Activated CD4-positive, alpha-beta memory T cell treated with anti-CD3 and anti-CD28 coated beads for 36 hours (primary cell): ENCODE results near the gene PAFAH1B2. TPM values are rescaled to one million over a fixed set of nuclear protein-coding genes. Genes with fewer than 3 reads are reported as not detected.
"Not testable (repeated sequence)": the region's sequence is repeated elsewhere in the genome, so short reads cannot be mapped to it uniquely, and the experiment has no call there.

Source experiments
- CTCF ChIA-PET: fragments of 350-600 bp; sonication (Branson Sonifier 250); formaldehyde crosslinking; loops from one replicate; lab custom pipeline; 2021; ENCODE audit warnings: antibody characterized with exemption, inconsistent platforms; lab: Charles Lee
- POLR2A ChIA-PET: fragments of 350-600 bp; sonication (Branson Sonifier 250); formaldehyde crosslinking; loops from one replicate; lab custom pipeline; 2021; ENCODE audit warnings: antibody characterized with exemption; lab: Charles Lee
- DNase-seq: peaks from one replicate; pipeline ENCODE4 v3.0.0-alpha.2; 2020
- H3K27ac Mint-ChIP-seq: one replicate; pipeline ENCODE4 v1.8.0; 2021; ENCODE audit warnings: mixed read lengths
- H3K27me3 Mint-ChIP-seq: one replicate; pipeline ENCODE4 v1.8.0; 2021; ENCODE audit warnings: mixed read lengths
- H3K36me3 Mint-ChIP-seq: one replicate; pipeline ENCODE4 v1.8.0; 2021; ENCODE audit warnings: mixed read lengths
- H3K4me1 Mint-ChIP-seq: one replicate; pipeline ENCODE4 v1.8.0; 2021; ENCODE audit warnings: low read depth, mixed read lengths
- H3K4me3 Mint-ChIP-seq: one replicate; pipeline ENCODE4 v1.8.0; 2021; ENCODE audit warnings: mild to moderate bottlenecking, mixed read lengths
- H3K9me3 Mint-ChIP-seq: one replicate; pipeline ENCODE4 v1.8.0; 2021; ENCODE audit warnings: mixed read lengths
- intact Hi-C: fragments of 100-400 bp; cut with micrococcal nuclease; formaldehyde crosslinking; loops from one replicate; pipeline ENCODE4 v1.15.1; 2023
- total RNA-seq, 2 experiments: library from RNA; stranded (reverse); gene quantifications; one replicate each; pipeline ENCODE4 v1.2.3, GENCODE V29; 2021

Gene PAFAH1B2
- total RNA-seq, 2 experiments from 2014 or later, result 61.3 to 61.5 TPM

- Mint-ChIP-seq H3K9me3 (no peaks in the 10 kb centered on the region), H3K27ac (no peak overlapping the region), H3K4me3 (no peak overlapping the region), H3K36me3 (no peaks in the 10 kb centered on the region), H3K27me3 (no peaks in the 10 kb centered on the region), H3K4me1 (peaks cover 24% of the 10 kb centered on the region)
- intact Hi-C loops, result no loop called here
- no peak for DNase-seq
- CTCF ChIA-PET, result interaction anchor here (1.4 to 11.0 kb wide), 4 partner anchors 114 to 310 kb away, joined by 3 to 147 read pairs (median 14); partner anchors contain the start of genes APOA5 and ZPR1
- POLR2A ChIA-PET, result interaction anchor here (0.5 kb wide), 1 partner anchor 22 kb away, joined by 4 read pairs; no protein-coding TSS in a partner anchor
These were observed 43.5 kb upstream of the PAFAH1B2 start for GRCh38 chr11:117100556-117100955.

GRCh38 chr11:117107701-117108590 lies 36.1 kb upstream of the PAFAH1B2 start:
- DNase-seq, result no peak
- no peaks in the 10 kb centered on the region for H3K27me3 Mint-ChIP-seq
- H3K36me3 Mint-ChIP-seq, result no peaks in the 10 kb centered on the region
- intact Hi-C loops, result no loop called here
- ChIA-PET POLR2A (interaction anchor here (0.7 kb wide), 1 partner anchor 10 kb away, joined by 3 read pairs; the partner anchor contains the start of gene SIK3), CTCF (interaction anchor here (1.1 to 5.6 kb wide), 5 partner anchors 117 to 375 kb away, joined by 4 to 81 read pairs (median 6); partner anchors contain the start of gene APOA5)
- no peak overlapping the region for H3K4me3 Mint-ChIP-seq
- H3K27ac Mint-ChIP-seq, result no peak overlapping the region
- no peaks in the 10 kb centered on the region for H3K9me3 Mint-ChIP-seq
- no peaks in the 10 kb centered on the region for H3K4me1 Mint-ChIP-seq

- no peak for DNase-seq
- Mint-ChIP-seq H3K9me3 (no peaks in the 10 kb centered on the region), H3K4me3 (no peak overlapping the region), H3K36me3 (no peaks in the 10 kb centered on the region), H3K27me3 (no peaks in the 10 kb centered on the region), H3K27ac (no peak overlapping the region), H3K4me1 (no peaks in the 10 kb centered on the region)
- ChIA-PET CTCF (interaction anchor here (0.6 to 3.1 kb wide), 3 partner anchors 228 to 319 kb away, joined by 3 to 12 read pairs (median 6); partner anchors contain the start of gene APOA5), POLR2A (no interaction called here)
- intact Hi-C loops, result no loop called here
These were observed 33.7 kb upstream of the PAFAH1B2 start for GRCh38 chr11:117110294-117110950.

- H3K4me3 Mint-ChIP-seq, CTCF ChIA-PET, POLR2A ChIA-PET, H3K27ac Mint-ChIP-seq, DNase-seq, H3K27me3 Mint-ChIP-seq, H3K4me1 Mint-ChIP-seq, H3K9me3 Mint-ChIP-seq, H3K36me3 Mint-ChIP-seq, intact Hi-C loops: not testable (repeated sequence)
These were observed 31.6 kb upstream of the PAFAH1B2 start for GRCh38 chr11:117112497-117112896.

GRCh38 chr11:117112939-117113338 lies 31.1 kb upstream of the PAFAH1B2 start:
- POLR2A ChIA-PET, result not testable (repeated sequence)

GRCh38 chr11:117117681-117118080 lies 26.4 kb upstream of the PAFAH1B2 start:
- POLR2A ChIA-PET, result no interaction called here
- H3K4me3 Mint-ChIP-seq, result no peak overlapping the region
- intact Hi-C loops, result no loop called here
- H3K27ac Mint-ChIP-seq, result no peak overlapping the region
- H3K9me3 Mint-ChIP-seq, result no peaks in the 10 kb centered on the region
- no peaks in the 10 kb centered on the region for H3K36me3 Mint-ChIP-seq
- CTCF ChIA-PET, result interaction anchor here (1.4 kb wide), 1 partner anchor 282 kb away, joined by 3 read pairs; no protein-coding TSS in a partner anchor
- H3K27me3 Mint-ChIP-seq, result no peaks in the 10 kb centered on the region
- DNase-seq, result no peak
- no peaks in the 10 kb centered on the region for H3K4me1 Mint-ChIP-seq

More at GRCh38 chr11:117112939-117113338, 31.1 kb upstream of the PAFAH1B2 start:
- intact Hi-C loops, H3K36me3 Mint-ChIP-seq, H3K9me3 Mint-ChIP-seq, CTCF ChIA-PET, H3K4me1 Mint-ChIP-seq, DNase-seq, H3K27ac Mint-ChIP-seq, H3K27me3 Mint-ChIP-seq, H3K4me3 Mint-ChIP-seq: not testable (repeated sequence)

GRCh38 chr11:117121176-117121575 lies 22.9 kb upstream of the PAFAH1B2 start:
- POLR2A ChIA-PET, result no interaction called here
- intact Hi-C loops, result no loop called here
- Mint-ChIP-seq H3K9me3 (no peaks in the 10 kb centered on the region), H3K36me3 (no peaks in the 10 kb centered on the region), H3K27me3 (peaks cover 1% of the 10 kb centered on the region), H3K27ac (no peak overlapping the region), H3K4me1 (no peaks in the 10 kb centered on the region), H3K4me3 (no peak overlapping the region)
- no peak for DNase-seq
- CTCF ChIA-PET, result no interaction called here

- no peaks in the 10 kb centered on the region for H3K9me3 Mint-ChIP-seq
- H3K4me1 Mint-ChIP-seq, result no peaks in the 10 kb centered on the region
- no peak overlapping the region for H3K4me3 Mint-ChIP-seq
- H3K36me3 Mint-ChIP-seq, result no peaks in the 10 kb centered on the region
- no peak for DNase-seq
- POLR2A ChIA-PET, result no interaction called here
- no peak overlapping the region for H3K27ac Mint-ChIP-seq
- CTCF ChIA-PET, result interaction anchor here (1.2 kb wide), 1 partner anchor 16 kb away, joined by 6 read pairs; no protein-coding TSS in a partner anchor
- intact Hi-C loops, result no loop called here
- peaks cover 1% of the 10 kb centered on the region for H3K27me3 Mint-ChIP-seq
These were observed 21.5 kb upstream of the PAFAH1B2 start for GRCh38 chr11:117122556-117122955.

GRCh38 chr11:117126223-117126965 lies 17.7 kb upstream of the PAFAH1B2 start:
- Mint-ChIP-seq H3K4me3 (no peak overlapping the region), H3K36me3 (no peaks in the 10 kb centered on the region), H3K27me3 (peaks cover 3% of the 10 kb centered on the region), H3K27ac (no peak overlapping the region), H3K9me3 (no peaks in the 10 kb centered on the region), H3K4me1 (no peaks in the 10 kb centered on the region)
- no peak for DNase-seq
- intact Hi-C loops, result no loop called here
- POLR2A ChIA-PET, result no interaction called here
- CTCF ChIA-PET, result interaction anchor here (1.2 kb wide), 1 partner anchor 335 kb away, joined by 4 read pairs; the partner anchor contains the start of gene APOA5

GRCh38 chr11:117127171-117127901 lies 16.8 kb upstream of the PAFAH1B2 start:
- H3K27ac Mint-ChIP-seq, result no peak overlapping the region
- H3K36me3 Mint-ChIP-seq, result no peaks in the 10 kb centered on the region
- ChIA-PET POLR2A (no interaction called here), CTCF (interaction anchor here (0.6 kb wide), 2 partner anchors 22 to 149 kb away, joined by 3 to 4 read pairs; no protein-coding TSS in a partner anchor)
- no peak for DNase-seq
- H3K9me3 Mint-ChIP-seq, result no peaks in the 10 kb centered on the region
- intact Hi-C loops, result no loop called here
- H3K27me3 Mint-ChIP-seq, result peaks cover 3% of the 10 kb centered on the region
- no peak overlapping the region for H3K4me3 Mint-ChIP-seq
- no peaks in the 10 kb centered on the region for H3K4me1 Mint-ChIP-seq

- no peaks in the 10 kb centered on the region for H3K9me3 Mint-ChIP-seq
- H3K4me1 Mint-ChIP-seq, result no peaks in the 10 kb centered on the region
- H3K36me3 Mint-ChIP-seq, result no peaks in the 10 kb centered on the region
- DNase-seq, result no peak
- H3K4me3 Mint-ChIP-seq, result no peak overlapping the region
- intact Hi-C loops, result no loop called here
- ChIA-PET CTCF (no interaction called here), POLR2A (no interaction called here)
- no peak overlapping the region for H3K27ac Mint-ChIP-seq
- H3K27me3 Mint-ChIP-seq, result peaks cover 3% of the 10 kb centered on the region
These were observed 15.8 kb upstream of the PAFAH1B2 start for GRCh38 chr11:117128289-117128688.
